SKM-1 (cell line): ENCODE measurements around the gene PRKD2.
"Not testable (repeated sequence)": the region's sequence is repeated elsewhere in the genome, so short reads cannot be mapped to it uniquely, and the experiment has no call there.

ENCODE experiments used
- DNase-seq: peaks from one replicate; lab custom pipeline; 2025; ENCODE audit not compliant: unreplicated experiment; lab: John Stamatoyannopoulos, UW

PRKD2 gene

DNA sequence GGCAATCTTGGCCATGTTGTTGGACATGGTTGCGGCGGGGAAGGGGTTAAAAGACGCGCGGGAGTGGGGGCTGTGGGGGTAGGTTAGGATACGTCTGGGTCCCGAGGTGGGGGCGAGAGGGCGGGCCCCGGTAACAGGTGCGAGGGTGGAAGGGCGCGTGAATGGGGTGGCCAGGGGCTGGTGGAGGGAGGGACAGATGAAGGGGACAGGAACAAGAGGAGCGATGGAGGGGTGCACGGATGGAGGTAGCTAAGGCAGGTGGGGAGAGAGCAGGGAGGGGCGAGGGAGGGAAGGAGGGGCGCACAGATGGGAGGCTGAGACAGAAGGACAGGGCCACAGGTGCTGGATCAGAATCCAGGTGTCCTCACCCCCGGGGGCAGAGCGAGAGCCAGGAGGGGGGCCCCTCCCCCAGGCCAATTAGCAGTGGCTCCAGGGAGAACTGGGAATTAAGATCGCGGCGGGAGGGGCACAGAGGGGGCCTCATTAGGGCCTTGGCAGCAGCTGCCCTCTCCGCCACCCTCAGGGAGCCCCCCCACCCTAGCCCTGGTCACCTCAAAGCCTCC lies 82.2 kb downstream of the PRKD2 start:
- no peak for DNase-seq

DNA sequence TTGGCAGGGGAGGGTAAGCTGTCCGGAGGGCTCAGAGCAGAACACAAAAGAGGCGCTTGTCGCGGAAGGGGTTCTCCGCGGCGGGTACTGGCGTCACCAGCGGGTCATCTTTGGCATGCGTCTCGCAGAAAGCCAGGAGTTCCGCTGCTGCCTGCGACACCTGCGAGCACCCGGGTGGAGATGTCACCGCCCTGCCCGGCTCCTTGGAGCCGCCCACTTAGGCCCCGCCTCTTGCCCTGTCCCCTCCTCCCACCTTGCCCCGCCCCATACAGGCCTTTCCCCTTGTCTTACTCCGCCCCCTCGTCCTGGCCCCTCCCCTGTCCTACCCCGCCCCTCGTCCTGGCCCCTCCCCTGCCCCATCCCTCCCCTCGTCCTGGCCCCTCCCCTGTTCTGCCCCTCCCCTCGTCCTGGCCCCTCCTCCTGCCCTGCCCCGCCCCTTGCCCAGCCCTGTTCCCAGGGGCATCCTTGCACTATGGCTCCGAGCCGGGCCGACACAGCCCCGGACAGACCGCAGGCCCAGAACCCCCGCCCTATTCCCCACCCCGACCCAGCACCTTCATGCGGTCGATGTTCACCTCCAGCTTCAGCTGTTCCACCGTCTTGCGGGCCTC lies 82.8 kb downstream of the PRKD2 start:
- DNase-seq = no peak

DNA sequence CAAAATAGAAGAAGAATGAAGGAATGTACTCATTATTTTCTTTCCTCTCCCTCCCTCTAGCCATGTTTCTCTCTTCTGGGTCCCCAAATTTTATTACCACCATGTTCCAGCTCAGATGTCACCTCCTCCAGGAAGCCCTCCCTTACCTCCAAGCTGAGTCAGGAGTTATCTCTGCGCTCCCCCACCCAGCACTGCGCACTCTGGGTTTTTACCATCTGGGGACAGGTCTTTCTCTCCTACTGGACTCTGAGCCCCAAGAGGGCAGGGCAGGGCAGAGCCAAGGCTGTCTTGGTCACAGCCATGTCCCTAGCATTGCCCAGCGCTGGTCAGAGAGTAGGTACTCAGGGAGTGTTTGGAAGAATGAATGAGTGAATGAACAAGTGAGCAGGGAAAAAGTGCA lies 83.8 kb downstream of the PRKD2 start:
- no peak for DNase-seq

DNA sequence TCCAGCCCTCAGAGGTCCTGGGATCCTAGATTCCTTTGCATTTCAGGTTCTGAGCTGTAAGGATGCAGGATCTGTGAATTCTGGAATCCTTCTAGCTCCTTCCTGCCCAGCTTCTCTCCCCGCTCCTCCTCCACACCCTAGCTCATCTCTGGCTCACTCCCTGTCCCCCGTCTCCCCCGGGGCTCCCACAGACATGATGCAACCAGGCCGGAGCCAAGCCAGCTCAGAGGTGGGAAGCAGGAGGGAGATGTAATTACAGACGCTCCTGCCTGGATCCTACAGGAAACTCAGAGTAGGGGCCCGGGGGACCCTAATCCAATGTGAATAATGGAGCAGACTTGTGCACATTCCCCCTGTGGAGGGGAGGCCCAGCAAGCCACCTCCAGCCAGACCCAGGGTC lies 85.4 kb downstream of the PRKD2 start:
- DNase-seq = no peak

DNA sequence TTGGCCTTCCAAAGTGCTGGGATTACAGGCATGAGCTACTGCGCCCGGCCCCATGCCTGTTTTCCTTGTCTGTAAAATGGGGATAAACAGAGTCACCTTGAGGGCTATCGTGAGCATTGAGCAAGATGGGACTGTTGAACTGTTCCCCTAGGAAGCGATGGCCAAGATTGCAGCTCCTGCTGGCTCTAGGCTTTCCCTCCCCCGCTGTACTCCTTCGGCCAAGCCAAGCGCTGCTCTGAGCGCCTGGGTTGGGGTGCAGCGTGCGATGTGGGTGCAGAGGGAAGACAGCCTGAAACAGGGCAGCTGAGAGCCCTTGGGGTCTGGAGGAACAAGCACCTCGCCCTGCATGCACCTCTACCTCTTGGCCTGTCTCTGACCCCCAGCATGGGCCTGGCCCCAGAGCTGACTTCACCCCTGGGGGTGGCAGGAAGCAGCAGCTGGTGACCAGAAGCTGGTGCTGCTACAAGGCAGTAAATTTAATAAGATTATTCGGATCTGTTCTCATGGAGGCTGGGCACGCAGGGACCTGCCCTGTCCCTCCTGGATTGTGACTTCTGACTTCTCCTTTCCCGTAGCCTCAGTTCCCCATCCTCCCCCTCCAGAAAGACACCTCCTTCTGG lies 86.2 kb downstream of the PRKD2 start:
- DNase-seq = no peak

DNA sequence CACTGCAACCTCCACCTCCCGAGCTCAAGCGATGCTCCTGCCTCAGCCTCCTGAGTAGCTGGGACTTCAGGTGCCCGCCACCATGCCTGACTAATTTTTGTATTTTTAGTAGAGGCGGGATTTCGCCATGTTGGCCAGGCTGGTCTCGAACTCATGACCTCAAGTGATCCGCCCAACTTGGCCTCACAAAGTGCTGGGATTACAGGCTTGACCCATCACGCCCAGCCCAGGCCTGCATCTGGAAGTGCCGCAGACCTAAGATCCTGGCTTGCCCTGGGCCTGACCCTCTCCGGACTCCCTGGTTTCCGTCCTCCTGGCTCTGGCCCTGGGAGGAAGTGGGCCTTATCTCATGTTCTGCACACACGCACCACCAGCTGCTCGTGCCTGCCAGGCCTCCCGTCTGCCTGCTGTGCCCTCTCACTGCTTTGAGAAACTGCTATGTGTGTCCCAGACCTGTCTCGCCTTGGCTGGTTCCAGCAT lies 87.3 kb downstream of the PRKD2 start:
- no peak for DNase-seq

DNA sequence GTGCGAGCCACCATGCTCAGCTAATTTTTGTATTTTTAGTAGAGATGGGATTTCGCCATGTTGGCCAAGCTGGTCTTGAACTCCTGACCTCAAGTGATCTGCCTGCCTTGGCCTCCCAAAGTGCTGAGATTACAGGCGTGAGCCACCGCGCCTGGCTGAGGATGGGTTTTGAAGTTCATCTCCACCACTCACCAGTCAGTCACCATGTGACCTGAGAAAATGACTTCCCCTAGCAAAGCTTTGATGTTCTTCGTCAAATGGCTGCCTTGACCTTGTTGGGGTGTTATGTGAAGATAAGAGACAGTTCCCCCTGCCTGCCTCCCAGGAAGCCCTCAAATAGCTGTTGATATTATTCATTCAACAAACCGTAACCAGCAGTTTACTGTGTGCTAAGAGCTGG lies 87.9 kb downstream of the PRKD2 start:
- DNase-seq = not testable (repeated sequence)

DNA sequence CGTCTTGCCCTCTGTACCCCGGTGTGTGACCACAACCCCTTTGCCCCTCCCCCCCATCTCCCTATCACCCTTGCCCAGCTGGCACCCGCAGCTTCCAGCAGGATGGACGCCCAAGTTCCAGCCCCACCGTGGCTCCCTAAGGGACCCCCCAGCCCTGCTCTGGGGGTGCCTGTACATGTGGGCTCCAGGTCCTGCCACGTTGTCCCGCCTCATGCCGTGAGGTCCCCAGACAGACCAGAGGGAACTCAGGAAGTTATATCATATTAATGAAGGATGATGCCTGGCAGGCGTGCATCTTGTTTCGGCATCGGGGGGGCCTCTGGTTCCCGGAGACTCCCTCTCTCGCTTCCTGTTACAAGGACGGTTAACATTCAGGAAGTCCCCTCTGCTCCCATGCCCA lies 90.5 kb downstream of the PRKD2 start:
- no peak for DNase-seq

DNA sequence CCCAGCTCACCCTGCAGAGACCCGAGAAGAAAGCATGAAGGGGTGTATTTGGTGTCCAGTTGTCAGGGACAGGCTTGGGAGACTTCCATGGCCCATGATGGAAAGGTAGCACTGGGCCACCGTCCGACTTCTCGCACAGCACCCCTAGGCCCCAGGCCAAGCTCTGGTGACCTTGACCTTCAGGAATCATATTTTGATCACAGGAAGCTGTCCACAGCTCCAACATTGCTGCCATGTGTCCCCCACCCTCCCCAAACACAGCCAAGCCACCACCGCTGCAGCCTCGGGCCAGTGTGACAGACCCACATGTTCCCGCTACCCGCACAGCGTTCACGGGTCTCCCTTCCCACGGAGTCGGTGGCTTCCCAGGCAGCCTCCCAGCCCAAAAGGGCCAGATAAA lies 91.2 kb downstream of the PRKD2 start:
- no peak for DNase-seq

DNA sequence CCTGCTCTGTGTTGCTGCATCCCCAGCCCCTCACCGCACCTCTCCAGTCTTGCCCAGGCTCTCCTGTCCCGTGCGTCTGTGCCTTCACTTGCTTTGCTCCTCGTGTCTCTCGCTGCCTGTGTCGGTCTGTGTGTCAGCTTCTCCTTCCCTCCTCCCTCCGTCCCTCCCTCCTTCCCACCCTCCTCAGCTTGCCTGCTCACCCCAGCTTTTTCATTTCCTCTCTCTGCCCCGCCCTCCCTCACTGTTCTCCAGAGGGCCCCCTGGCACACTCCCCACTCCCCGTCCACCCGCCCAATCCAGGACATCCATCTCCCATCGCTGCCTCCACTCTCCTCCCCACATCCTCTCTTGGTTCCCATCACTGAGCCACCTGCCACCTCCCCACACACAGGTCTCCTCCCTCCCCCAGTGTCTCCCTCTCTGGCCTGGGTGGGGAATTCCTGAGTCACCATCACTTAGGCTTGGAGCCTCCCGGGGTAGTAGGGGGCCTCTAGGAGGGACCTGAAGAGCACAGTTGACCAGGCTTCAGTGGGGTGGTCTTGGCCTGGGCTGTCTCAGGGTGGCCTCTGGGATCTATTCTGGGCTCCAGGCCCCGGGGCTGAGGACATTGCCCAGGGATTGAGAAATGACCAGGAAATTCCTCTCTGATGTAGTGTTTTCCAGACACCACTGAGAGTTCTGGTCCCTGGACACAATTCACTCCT lies 91.8 kb downstream of the PRKD2 start, which contains the start of gene PTGIR:
Gene PTGIR, minus strand, starts transcription at position 132 of the 704 bp plus-strand sequence. CDS start 864 bp downstream, outside the sequence.
- no peak for DNase-seq
